ENCODE data around the gene TXNRD2.

GRCh38 chr22:19878461-19879245 is 63.0 kb downstream of the TXNRD2 start:
- no peak for TF ChIP-seq EZH2 (IDR thresholded peaks at IDR 0.05)
- TF ChIP-seq, protein P1, sequence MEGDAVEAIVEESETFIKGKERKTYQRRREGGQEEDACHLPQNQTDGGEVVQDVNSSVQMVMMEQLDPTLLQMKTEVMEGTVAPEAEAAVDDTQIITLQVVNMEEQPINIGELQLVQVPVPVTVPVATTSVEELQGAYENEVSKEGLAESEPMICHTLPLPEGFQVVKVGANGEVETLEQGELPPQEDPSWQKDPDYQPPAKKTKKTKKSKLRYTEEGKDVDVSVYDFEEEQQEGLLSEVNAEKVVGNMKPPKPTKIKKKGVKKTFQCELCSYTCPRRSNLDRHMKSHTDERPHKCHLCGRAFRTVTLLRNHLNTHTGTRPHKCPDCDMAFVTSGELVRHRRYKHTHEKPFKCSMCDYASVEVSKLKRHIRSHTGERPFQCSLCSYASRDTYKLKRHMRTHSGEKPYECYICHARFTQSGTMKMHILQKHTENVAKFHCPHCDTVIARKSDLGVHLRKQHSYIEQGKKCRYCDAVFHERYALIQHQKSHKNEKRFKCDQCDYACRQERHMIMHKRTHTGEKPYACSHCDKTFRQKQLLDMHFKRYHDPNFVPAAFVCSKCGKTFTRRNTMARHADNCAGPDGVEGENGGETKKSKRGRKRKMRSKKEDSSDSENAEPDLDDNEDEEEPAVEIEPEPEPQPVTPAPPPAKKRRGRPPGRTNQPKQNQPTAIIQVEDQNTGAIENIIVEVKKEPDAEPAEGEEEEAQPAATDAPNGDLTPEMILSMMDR (IDR thresholded peaks at IDR 0.05): no peak
